Common myeloid progenitor, CD34-positive (primary cell): ENCODE measurements around the gene SNTB2.

ENCODE experiments used
- CTCF ChIA-PET: fragments of 350-600 bp; sonication (Branson Sonifier 250); formaldehyde crosslinking; loops from one replicate; lab custom pipeline; 2021; ENCODE audit warnings: antibody characterized with exemption; lab: Charles Lee
- POLR2A ChIA-PET: fragments of 350-600 bp; sonication (Branson Sonifier 250); formaldehyde crosslinking; loops from one replicate; lab custom pipeline; 2021; ENCODE audit warnings: antibody characterized with exemption; lab: Charles Lee
- DNase-seq, 3 donors: peaks; one replicate each; pipeline versions ENCODE4 v3.0.0 to v3.0.0-alpha.2; 2013
- H3K27ac ChIP-seq, 2 experiments: 1 replicate in 1 of 2; 2 replicates in 1 of 2; pipeline ENCODE4 v1.7.0; 2013; ENCODE audit warnings: inconsistent platforms in 2 of 2, low read length in 2 of 2, mild to moderate bottlenecking in 2 of 2, low read depth in 1 of 2, moderate library complexity in 1 of 2; ENCODE audit not compliant: severe bottlenecking in 2 of 2, insufficient read depth in 1 of 2, poor library complexity in 1 of 2
- H3K27me3 ChIP-seq, 5 experiments: replicated peaks in 2 of 5; 1 replicate in 3 of 5; 2 replicates in 2 of 5; pipeline versions ENCODE4 v1.6.1 to v1.7.0; 2013; ENCODE audit warnings: low read length in 4 of 5, mild to moderate bottlenecking in 2 of 5, moderate library complexity in 2 of 5, inconsistent platforms in 1 of 5; ENCODE audit not compliant: insufficient read depth in 5 of 5, control insufficient read depth in 4 of 5
- H3K36me3 ChIP-seq, 4 experiments: 1 replicate in 2 of 4; 2 replicates in 2 of 4; pipeline versions ENCODE4 v1.6.1 to v1.7.0; 2013; ENCODE audit warnings: low read length in 3 of 4, control low read depth in 1 of 4, mild to moderate bottlenecking in 1 of 4; ENCODE audit not compliant: control insufficient read depth in 4 of 4, insufficient read depth in 4 of 4
- H3K4me1 ChIP-seq, 4 experiments: 1 replicate in 3 of 4; 2 replicates in 1 of 4; pipeline versions ENCODE4 v1.6.1 to v1.7.1; 2013; ENCODE audit warnings: low read length in 3 of 4, mild to moderate bottlenecking in 3 of 4, control low read depth in 1 of 4, inconsistent platforms in 1 of 4, moderate library complexity in 1 of 4; ENCODE audit not compliant: control insufficient read depth in 4 of 4, insufficient read depth in 4 of 4; ENCODE audit errors: control extremely low read depth in 1 of 4
- H3K4me3 ChIP-seq, 7 experiments: 1 replicate in 4 of 7; 2 replicates in 3 of 7; pipeline versions ENCODE4 v1.5.1 to v1.7.0; 2013; ENCODE audit warnings: mild to moderate bottlenecking in 7 of 7, low read length in 6 of 7, moderate library complexity in 6 of 7, inconsistent platforms in 2 of 7, low read depth in 2 of 7, control low read depth in 1 of 7; ENCODE audit not compliant: insufficient read depth in 4 of 7, control insufficient read depth in 1 of 7; ENCODE audit errors: extremely low read depth in 1 of 7
- H3K9me3 ChIP-seq, 5 experiments: 1 replicate in 4 of 5; 2 replicates in 1 of 5; pipeline versions ENCODE4 v1.6.1 to v1.7.1; 2013; ENCODE audit warnings: low read length in 4 of 5, mild to moderate bottlenecking in 2 of 5, inconsistent platforms in 1 of 5, low read depth in 1 of 5, moderate library complexity in 1 of 5; ENCODE audit not compliant: control insufficient read depth in 4 of 5, insufficient read depth in 2 of 5; ENCODE audit errors: control extremely low read depth in 1 of 5
- WGBS: methylation state at CpG from one replicate; pipeline ENCODE4 v1.1.5; 2013; ENCODE audit not compliant: insufficient coverage; 5-methylcytosine and 5-hydroxymethylcytosine counted together

SNTB2 gene

DNA sequence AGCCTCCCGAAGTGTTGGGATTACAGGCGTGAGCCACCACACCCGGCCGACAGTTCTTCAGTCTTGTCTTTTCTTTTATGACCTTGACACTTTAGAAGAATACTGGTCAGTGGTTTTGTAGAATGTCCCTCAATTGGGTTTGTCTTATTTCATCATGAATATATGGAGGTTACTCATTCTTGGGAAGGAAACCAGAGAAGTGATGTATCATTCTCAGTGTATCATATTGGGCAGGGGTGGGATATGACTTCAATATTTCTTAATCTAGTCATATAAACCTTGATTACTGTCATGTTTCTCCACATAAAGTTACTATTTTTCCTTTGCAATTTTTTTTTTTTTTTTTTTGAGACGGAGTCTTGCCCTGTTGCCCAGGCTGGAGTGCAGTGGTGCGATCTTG lies 36.9 kb downstream of the SNTB2 start:
- H3K4me3 ChIP-seq, result no peak overlapping the region
- no peaks in the 10 kb centered on the region for H3K27me3 ChIP-seq
- no peaks in the 10 kb centered on the region for H3K9me3 ChIP-seq
- ChIA-PET POLR2A (no interaction called here), CTCF (no interaction called here)
- no peak overlapping the region for H3K27ac ChIP-seq
- no peak for DNase-seq
- no peaks in the 10 kb centered on the region for H3K4me1 ChIP-seq
- 100% methylated on average over 4 of the region's 6 CpGs for WGBS
- H3K36me3 ChIP-seq, result no peaks in the 10 kb centered on the region

- WGBS, result no CpG with 5 or more reads among the region's 7 CpGs
- no peaks in the 10 kb centered on the region for H3K27me3 ChIP-seq
- CTCF ChIA-PET, result no interaction called here
- no peaks in the 10 kb centered on the region for H3K36me3 ChIP-seq
- DNase-seq, result no peak
- no peaks in the 10 kb centered on the region for H3K4me1 ChIP-seq
- no peak overlapping the region for H3K4me3 ChIP-seq
- POLR2A ChIA-PET, result no interaction called here
- no peaks in the 10 kb centered on the region for H3K9me3 ChIP-seq
- H3K27ac ChIP-seq, result no peak overlapping the region
Measured at GRCh38 chr16:69225121-69225520, 38.2 kb downstream of the SNTB2 start.

- ChIA-PET CTCF (no interaction called here), POLR2A (no interaction called here)
- DNase-seq, result no peak
- Histone ChIP-seq H3K4me1 (no peaks in the 10 kb centered on the region), H3K27me3 (no peaks in the 10 kb centered on the region), H3K9me3 (no peaks in the 10 kb centered on the region), H3K36me3 (no peaks in the 10 kb centered on the region), H3K27ac (no peak overlapping the region), H3K4me3 (no peak overlapping the region)
Measured at GRCh38 chr16:69233124-69233523, 46.2 kb downstream of the SNTB2 start.

GRCh38 chr16:69234460-69234859 lies 47.5 kb downstream of the SNTB2 start:
- CTCF ChIA-PET, result interaction anchor here (1.0 kb wide), 1 partner anchor 10 kb away, joined by 3 read pairs; no protein-coding TSS in a partner anchor
- POLR2A ChIA-PET, result no interaction called here
- 77% methylated on average over 2 of the region's 3 CpGs for WGBS
- Histone ChIP-seq H3K36me3 (no peaks in the 10 kb centered on the region), H3K4me1 (no peaks in the 10 kb centered on the region), H3K9me3 (no peaks in the 10 kb centered on the region), H3K27me3 (no peaks in the 10 kb centered on the region), H3K4me3 (no peak overlapping the region), H3K27ac (no peak overlapping the region)
- DNase-seq, result no peak

GRCh38 chr16:69236319-69236718 lies 49.4 kb downstream of the SNTB2 start:
- Histone ChIP-seq H3K27ac (no peak overlapping the region), H3K36me3 (no peaks in the 10 kb centered on the region), H3K27me3 (no peaks in the 10 kb centered on the region), H3K4me3 (no peak overlapping the region), H3K9me3 (no peaks in the 10 kb centered on the region), H3K4me1 (no peaks in the 10 kb centered on the region)
- no peak for DNase-seq
- ChIA-PET CTCF (no interaction called here), POLR2A (no interaction called here)

DNA sequence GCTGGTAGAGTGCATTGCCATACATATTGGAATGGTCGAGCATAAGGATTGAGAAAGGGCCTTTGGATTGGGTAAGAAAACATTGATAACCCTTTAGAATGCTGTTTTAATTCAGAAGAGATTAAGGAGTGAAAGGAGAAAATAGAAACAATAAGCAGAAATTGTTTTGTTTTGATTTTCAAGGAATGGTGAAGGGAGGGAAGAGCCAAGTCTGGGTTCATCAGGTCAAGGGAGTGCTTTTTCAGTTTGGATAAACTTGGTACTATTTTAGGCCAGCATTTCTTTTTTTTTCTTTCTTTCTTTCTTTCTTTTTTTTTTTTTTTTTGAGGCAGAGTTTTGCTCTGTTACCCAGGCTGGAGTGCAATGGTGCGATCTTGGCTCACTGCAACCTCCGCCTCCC lies 50.3 kb downstream of the SNTB2 start:
- 100% methylated on average over 1 of the region's 3 CpGs for WGBS
- Histone ChIP-seq H3K4me3 (no peak overlapping the region), H3K9me3 (no peaks in the 10 kb centered on the region), H3K27me3 (no peaks in the 10 kb centered on the region), H3K27ac (no peak overlapping the region), H3K36me3 (no peaks in the 10 kb centered on the region), H3K4me1 (no peaks in the 10 kb centered on the region)
- CTCF ChIA-PET, result no interaction called here
- no peak for DNase-seq
- POLR2A ChIA-PET, result no interaction called here

DNA sequence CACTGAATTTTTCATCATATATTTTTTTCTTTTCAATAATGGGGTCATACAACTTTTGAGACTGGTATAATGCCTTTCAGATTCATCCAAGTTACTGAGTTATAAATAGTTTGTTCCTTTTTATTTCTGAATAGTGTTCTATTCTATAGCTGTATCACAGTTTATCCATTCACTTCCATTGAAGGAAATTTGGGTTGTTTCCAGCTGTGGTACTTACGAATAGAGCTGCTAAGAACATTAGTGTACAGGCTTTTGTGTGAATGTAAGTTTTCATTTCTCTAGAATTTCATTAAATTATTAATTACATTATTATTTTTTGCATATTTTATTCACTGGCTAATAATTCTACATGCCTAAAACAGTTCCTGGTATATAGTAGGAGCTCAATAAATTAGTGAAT lies 52.9 kb downstream of the SNTB2 start:
- H3K27me3 ChIP-seq, result no peaks in the 10 kb centered on the region
- H3K4me1 ChIP-seq, result no peaks in the 10 kb centered on the region
- WGBS, result no CpG with 5 or more reads among the region's 1 CpG
- DNase-seq, result no peak
- H3K4me3 ChIP-seq, result no peak overlapping the region
- POLR2A ChIA-PET, result no interaction called here
- no peak overlapping the region for H3K27ac ChIP-seq
- H3K9me3 ChIP-seq, result no peaks in the 10 kb centered on the region
- CTCF ChIA-PET, result interaction anchor here (1.6 kb wide), 1 partner anchor 46 kb away, joined by 4 read pairs; no protein-coding TSS in a partner anchor
- H3K36me3 ChIP-seq, result no peaks in the 10 kb centered on the region
